ENCODE measurements around the gene TBC1D9.
"Not testable (repeated sequence)": the region's sequence is repeated elsewhere in the genome, so short reads cannot be mapped to it uniquely, and the experiment has no call there.

The TBC1D9 gene

DNA sequence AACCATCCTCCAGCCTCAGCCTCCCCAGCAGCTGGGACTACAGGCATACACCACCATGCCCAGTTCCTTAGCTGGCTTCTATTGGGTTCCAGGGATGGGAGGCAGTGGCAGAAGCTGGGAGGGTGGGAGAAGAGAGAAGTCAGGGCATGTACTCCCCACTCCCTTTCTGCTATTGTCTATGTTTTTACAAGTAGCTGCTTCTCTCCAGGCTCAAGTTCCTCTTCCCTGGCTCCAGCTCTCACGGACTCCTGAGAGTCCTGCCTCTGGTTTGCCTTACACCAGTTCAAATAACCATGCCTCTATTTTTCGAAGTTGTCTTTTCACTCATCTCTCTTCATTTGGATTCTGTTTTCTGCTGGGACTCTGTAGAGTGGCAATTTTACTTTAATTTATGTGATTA lies 2.9 kb downstream of the TBC1D9 start:
- DNase-seq (ENCODE audit: low read depth in 2 of 2) = no peak

DNA sequence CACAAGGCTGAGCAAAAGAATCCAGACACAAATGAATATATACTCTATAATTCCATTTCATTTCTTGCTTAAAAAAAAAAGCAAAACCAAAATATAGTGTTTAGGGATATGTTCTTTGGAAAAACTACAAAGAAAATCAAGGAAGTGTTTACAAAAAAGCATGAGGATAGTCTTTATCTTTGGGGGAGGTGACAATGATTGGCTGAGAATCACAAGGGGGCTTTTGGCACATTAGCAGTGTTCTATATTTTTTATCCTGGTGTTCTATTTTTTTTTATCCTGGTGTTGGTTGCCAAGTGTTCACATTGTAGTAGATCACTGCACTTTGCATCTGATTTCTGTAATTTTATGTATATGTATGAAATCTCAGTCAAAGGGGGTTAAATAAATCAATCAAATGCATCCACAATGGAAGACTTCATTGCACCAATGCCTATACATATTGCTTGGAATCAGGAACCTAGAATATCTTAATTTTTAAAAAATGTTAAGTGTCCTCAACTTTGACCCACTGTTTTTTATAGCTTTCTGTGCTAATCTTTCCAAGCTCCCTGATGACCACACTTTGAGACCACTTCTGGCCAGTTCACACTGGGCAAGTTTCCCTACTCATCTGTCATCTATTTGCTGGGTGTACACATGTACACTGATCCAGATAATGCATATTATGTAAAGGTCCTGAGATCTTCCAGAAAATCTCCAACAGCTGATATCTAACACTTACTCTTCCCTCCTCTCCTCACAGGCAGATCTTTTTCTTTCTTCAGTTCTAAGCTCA lies 3.7 kb downstream of the TBC1D9 start:
- no peak for DNase-seq (ENCODE audit: low read depth in 2 of 2)

DNA sequence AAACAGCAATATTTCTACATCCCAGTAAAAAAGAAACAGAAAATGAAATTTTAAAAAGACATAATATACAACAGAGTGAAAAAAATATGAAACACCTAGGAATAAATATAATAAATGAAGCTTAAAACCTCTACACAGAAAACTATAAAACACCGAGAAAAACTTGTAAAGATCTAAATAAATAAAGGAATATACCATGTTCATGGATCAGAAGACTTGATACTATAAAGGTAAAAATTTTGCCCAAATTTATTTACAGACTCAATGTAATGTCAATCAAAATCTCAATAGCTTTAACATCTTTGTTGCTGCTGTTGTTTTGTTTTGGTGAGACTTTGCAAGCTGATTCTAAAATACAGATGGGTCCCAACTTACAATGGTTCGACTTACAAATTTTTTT lies 5.7 kb downstream of the TBC1D9 start:
- no peak for DNase-seq (ENCODE audit: low read depth in 2 of 2)

DNA sequence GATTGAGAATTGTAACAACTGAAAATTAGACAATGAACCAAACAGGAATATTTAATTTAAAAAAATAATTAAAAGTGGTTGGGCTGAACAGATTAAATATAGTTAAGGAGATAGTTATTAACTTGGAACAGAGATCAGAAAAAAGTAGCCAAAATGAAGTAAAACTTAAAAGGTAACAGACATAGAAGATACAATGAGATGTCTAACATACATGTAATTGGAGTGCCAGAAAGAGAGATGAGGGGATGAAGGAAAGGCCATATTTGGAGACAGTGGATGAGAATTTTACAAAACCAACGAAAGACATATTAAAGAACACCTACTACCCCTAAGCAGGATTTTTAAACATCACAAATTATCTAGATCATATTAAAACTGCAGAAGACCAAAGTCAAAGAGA lies 8.0 kb downstream of the TBC1D9 start:
- no peak for DNase-seq (ENCODE audit: low read depth in 2 of 2)

DNA sequence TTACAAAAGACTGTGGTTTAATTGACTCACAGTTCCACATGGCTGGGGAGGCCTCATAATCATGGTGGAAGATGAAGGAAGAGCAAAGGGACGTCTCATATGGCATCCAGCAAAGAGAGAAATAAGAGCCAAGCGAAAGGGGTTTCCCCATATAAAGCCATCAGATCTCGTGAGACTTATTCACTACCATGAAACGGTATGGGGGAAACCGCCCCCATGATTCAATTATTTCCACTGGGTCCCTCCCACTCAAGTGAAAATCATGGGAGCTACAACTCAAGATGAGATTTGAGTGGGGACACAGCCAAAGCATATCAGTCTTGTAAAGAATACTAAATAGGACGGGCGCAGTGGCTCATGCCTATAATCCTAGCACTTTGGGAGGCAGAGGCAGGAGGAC lies 9.6 kb downstream of the TBC1D9 start:
- DNase-seq (ENCODE audit: low read depth in 2 of 2) = not testable (repeated sequence)

DNA sequence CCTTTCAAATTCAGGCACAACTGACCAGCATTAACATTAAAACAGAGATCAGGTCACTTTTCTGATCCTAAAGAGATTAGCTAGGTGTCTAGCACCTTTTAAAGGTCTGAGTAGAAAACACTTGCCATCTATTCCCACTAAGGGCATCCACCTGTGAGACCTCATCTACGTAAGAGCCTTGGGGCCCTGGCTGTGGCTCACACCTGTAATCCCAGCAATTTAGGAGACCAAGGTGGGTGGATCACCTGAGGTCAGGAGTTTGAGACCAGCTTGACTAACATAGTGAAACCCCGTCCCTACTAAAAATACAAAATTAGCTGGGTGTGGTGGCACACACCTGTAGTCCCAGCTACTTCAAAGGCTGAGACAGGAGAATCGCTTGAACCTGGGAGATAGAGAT lies 11.8 kb downstream of the TBC1D9 start:
- DNase-seq (ENCODE audit: low read depth in 2 of 2) = no peak

DNA sequence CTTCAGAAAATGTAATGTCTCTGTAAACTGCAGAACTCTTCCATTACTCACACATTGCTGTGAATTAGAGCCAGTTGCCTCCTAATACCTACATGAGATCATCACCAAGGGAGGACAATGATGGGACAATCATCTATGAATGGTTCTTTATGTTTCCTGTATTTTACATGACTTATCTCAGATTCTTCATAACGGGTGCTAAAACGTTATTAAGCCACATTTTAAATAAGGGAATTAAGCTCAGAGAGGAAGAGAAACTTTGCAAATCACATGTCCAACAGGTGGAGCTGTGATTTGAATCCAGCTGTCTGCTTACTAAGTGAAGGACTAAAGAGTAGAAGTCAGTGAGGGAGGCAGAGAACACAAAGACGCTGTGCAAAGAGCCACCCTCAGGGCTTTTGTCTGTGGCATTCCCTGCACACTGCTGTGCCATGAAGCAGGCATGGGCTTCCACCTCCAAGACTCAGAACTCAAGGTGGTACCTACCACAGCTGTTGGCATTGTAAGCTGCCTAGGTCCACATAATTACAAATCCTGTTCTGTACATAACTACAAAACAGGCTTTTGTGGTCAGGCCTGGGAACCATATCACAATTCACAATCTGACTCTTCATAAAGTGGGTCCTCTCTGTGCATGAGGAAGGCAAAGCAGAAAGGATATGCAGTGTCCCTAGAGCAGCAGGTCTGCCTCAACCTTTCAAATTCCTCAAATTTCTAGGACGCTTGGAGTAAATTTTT lies 12.8 kb downstream of the TBC1D9 start:
- no peak for DNase-seq (ENCODE audit: low read depth in 2 of 2)

DNA sequence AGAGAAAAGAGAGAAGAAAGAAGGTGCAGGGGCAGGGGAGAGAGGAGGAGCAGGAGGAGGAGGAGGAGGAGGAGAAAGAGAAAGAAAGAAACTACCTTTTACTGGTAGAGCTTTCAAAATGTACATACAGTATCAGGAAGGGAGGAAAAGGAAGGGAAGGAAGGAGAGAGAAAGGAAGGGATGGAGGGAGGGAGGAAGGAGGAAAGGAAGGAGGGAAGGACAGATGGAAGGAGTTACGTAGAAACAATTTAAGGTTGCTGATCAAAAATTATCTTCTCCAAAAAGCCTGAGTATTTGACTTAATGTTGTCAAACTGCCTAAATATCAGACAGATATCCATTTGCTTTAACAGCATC lies 13.4 kb downstream of the TBC1D9 start:
- DNase-seq (ENCODE audit: low read depth in 2 of 2) = no peak

DNA sequence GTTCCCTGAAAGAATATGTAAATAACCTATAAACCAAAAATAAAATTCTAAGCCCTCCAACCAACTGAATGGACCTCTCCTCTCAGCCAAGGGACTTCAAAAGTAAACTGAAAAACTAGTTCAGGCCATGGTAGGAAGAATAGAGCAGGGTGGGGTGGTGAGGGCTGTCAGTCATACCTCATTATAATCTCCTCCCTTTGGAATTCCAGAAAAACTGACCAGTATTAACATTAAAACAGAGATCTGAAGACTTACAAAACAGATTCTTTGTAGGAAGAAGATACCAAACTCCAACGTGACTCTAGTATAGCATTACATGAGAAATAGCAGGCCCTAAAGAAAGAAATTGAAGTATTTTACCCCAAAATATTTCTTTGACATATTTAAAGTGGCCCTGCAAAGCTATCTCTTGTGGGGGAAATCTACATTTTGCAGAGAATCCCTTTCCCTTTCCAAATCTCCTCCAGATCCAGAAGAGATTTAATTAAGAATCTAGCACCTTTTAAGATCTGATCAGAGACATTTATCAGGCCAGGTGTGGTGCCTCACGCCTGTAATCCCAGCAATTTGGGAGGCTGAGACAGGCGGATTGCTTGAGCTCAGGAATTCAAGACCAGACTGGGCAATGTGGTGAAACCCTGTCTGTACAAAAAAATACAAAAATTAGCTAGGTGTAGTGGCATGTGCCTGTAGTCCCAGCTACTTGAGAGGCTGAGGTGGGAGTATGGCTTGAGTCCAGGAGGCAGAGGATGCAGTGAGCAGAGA lies 15.1 kb downstream of the TBC1D9 start:
- no peak for DNase-seq (ENCODE audit: low read depth in 2 of 2)

DNA sequence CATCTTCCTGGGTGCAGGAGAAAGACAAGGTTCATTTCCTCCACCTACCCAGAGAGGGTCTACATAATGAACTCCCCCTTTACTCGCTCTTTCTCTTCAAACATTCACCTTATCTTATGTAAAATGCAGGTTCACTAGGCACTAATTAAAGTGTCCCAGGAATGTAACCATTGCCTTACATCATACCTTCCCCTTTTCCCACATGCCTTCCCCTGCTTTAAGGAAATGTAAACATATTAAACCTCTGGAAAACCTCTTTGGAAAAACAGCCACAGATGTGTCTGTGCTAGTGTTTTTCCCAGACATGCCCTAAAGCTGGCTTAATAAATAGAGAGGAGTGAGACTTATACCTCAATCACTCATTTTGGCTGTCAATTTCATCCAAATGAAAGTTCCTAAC lies 15.8 kb downstream of the TBC1D9 start:
- DNase-seq (ENCODE audit: low read depth in 2 of 2) = no peak

DNA sequence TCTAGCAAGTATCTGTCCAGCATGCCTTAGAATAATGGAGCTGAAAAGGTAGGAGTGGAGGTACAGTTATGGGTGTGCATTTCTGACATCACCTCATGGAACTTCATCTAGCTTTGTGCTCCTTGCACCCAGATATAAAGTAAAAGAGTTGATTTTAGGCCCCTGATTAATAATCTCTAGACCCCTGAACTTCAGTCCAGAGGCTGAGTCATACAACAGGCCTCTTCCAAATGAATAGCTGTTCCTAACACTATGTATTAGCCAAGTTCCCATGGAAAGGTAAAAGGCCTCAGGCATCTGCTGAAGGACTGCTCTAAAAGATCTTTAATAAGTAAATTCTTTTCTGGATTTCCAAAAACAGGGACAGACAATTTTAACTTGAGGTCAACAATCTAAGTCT lies 16.2 kb downstream of the TBC1D9 start:
- no peak for DNase-seq (ENCODE audit: low read depth in 2 of 2)

DNA sequence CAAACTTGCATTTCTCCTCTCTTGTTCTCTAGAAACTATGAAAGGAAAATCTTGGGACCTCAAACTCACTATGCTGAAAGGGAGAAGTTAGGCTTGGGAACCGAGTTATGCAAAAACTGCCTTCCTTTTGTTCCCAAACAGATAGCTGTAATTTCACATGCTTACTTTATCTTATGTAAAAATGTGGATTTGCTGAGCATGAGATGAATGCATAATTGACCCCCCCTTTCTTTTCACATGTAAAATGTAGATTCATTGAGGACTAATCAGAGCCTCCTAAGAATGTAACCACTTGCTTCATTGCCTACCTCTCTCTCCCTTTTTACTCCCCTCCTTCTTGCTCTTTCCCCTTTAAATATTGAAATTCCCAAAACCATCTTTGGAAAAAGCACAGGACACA lies 18.0 kb downstream of the TBC1D9 start:
- no peak for DNase-seq (ENCODE audit: low read depth in 2 of 2)

DNA sequence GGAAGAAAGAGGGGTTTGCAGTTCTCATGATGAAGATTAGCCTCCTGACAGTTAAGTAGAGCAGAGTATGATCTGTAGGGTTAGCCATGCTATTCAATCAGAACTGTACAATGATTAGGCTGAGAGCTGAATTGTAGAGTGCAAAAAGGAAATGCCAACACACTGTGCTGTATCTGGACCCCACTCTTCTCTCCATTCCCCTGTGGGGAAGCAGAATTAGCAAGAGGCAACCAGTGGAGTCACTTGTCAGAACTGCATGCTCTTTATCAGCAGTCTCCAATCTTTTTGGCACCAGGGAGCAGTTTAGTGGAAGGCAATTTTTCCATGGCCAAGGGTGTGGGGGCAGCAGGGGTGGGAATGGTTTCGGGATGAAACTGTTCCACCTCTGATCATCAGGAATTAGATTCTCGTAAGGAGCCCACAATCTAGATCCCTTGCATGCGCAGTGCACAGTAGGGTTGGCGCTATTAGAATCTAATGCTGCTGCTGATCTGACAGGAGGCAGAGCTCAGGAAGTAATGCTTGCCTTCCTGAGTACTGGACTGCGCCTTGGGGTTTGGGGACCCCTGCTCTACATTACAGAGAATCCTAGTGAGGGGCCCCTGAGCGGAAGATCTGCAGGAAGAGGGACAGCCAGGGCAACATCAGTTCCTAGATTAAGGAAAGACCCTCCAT lies 19.4 kb downstream of the TBC1D9 start:
- no peak for DNase-seq (ENCODE audit: low read depth in 2 of 2)

DNA sequence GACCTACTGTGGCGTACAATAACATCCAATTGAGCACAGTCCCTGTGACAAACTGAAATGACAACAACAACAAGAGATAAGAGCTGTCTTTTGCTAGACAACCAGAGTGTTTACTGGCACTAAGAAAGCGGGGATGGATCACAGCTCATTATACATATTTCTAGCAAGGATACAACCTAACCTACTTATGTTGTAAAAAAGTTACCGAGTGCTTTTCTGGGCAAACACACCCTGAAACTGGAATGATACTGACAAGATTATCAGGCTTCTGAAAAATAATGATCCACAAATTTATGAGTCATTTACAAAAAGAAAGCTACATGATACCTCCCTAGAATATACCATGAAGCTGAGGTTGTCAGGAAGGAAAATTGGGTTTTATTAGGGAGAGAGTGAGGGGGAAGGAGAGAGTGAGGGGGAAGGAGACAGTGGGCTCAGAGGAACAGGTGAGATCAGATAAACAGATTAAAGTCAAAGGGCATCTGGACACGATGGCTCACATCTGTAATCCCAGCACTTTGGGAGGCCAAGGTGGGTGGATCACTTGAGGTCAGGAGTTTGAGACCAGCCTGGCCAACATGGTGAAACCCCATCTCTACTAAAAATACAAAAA lies 20.3 kb downstream of the TBC1D9 start:
- no peak for DNase-seq (ENCODE audit: low read depth in 2 of 2)

DNA sequence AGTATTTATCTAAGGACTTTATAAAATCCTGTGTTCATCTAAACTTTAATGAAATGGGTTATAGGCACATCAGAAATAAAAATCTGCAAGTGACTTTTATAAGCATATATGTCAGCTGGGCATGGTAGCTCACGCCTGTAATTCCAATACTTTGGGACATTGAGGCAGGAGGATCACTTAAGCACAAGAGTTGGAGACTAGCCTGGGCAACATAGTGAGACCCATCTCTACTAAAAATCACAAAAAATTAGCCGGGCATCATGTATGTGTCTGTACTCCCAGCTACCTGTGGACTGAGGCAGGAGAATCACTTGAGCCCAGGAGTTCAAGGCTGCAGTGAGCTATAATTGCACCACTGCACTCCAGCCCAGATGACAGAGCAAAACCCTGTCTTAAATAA lies 20.9 kb downstream of the TBC1D9 start:
- no peak for DNase-seq (ENCODE audit: low read depth in 2 of 2)

DNA sequence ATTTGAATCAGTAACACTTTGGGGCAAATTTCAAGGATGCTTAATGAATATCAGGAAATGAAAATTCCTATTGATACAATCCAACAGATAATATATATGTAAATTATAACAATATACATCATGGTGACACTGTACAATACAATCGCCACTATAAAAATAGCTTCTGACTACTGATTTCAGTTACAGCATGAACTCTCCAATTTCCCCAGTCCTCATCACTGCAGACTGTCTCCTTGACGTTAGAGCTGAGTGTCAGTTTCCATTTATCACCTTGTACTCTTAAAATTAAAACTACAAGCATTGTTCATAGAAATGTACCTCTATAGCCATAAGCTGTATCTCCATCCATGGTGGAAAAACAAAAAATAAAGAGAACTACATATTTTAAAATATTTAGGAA lies 23.4 kb downstream of the TBC1D9 start:
- no peak for DNase-seq (ENCODE audit: low read depth in 2 of 2)

DNA sequence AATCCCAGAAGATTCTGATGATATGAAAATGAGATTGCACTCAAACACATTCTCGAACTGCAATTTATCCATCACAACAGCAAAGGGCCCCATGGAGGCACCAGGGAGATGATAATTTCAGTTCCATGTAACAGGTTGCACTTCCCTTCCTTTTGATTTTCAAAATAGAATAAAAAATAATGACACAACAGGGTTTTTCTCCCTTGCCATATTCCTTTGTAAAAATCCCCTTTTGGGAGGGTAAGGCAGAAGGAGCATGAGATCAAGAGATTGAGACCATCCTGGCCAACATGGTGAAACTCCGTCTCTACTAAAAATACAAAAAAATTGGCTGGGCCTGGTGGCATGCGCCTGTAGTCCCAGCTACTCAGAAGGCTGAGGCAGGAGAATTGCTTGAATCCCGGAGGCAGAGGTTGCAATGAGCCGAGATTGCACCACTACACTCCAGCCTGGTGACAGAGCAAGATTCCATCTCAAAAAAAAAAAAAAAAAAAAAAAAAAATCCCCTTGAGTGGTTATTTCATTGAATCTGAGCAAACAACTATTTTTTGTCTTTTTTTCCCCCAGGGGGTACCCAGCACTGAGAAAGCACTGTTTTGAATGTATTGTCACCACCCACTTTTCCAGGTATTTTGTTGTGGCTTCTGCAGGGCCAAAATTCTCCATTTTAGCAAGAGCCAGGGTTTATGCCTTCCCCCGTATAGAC lies 26.7 kb downstream of the TBC1D9 start:
- no peak for DNase-seq (ENCODE audit: low read depth in 2 of 2)

DNA sequence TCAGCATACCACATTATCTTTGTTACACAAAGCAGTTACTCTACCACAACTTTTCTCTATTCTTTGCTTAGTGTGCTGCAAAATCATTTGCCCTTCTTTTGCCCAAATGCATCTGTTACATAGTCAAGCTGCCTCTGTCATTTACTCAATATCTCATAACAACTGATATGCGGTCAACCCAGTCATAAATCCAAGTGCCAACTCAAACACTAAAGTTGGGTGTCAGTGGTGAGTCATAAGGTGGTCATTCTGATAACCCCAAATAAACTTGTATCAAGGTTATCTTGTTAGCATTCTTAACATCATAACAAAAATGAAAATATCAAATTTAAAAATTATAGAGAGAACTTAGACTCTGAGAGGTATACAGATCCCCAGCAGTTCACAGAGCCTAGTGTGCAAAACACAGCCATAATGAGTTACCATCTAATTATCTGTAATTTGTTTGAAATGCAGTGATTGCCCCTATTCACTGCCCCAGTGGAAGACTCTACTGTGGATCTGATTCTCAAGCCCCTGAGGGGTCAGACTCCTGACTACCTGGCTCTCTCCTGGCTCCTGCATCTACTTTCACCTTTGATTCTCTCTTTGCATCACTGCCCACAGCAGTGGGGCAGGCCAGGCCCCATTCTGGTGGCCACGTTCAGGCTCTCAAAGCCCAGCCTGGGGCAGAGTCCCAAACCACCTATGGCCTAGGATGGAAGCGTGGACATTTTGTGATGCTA lies 29.2 kb downstream of the TBC1D9 start:
- DNase-seq (ENCODE audit: low read depth in 2 of 2) = no peak

DNA sequence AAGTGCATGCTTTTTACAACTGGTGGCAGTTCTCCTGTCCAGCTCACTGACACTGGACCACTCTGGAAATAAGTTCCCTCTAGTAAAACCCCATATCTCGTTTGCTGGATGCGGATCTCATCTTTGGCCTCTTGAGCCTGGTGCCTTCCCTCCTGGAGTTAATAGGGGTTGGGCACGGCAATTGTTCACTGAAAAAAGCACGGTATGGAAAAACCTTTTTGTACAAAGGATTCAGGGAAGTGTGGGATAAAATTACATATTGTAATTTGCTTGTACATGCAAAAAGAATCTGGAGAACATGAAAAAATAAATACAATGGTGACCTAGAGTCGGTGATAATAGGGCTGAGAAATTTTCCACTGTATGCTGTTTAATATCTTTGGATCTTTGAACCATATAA lies 30.6 kb downstream of the TBC1D9 start:
- DNase-seq (ENCODE audit: low read depth in 2 of 2) = no peak

DNA sequence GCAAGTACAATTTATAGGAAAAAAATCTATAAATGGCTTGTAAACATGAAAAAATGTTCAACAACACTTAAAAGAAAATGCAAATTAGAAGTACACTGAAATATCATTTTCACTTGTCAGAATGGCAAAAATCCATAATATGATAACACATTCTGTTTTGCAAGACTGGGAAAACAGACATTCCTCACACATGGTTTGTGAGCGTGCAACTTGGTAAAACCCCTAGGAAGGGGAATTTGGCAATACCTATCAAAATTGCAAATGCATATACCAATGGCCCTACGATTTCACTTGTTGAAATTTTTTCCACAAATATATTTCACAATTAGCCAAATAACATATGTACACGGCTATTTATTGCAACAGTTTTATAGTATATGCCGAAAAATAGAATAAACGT lies 31.4 kb downstream of the TBC1D9 start:
- DNase-seq (ENCODE audit: low read depth in 2 of 2) = no peak

All from stimulated activated CD8-positive, alpha-beta memory T cell treated with anti-CD3 and anti-CD28 coated beads, Interleukin-7, amount 100 ng/mL, for 4 hours (primary cell).